Neutrophil (primary cell): ENCODE measurements around the gene TMED1.
A peak's percentile ranks its signal among the peaks of the same experiment; 100 is the strongest.

Experiments used
- H3K27ac ChIP-seq: fragments of 200-600 bp; sonication (generic); 2 replicates; pipeline ENCODE4 v1.5.1; 2016; ENCODE audit warnings: mild to moderate bottlenecking, moderate library complexity
- H3K27me3 ChIP-seq: fragments of 200-600 bp; sonication (generic); 2 replicates; pipeline ENCODE4 v1.6.0; 2016; ENCODE audit warnings: mild to moderate bottlenecking
- H3K36me3 ChIP-seq: fragments of 200-600 bp; sonication (generic); 2 replicates; pipeline ENCODE4 v1.5.1; 2017
- H3K4me1 ChIP-seq, 2 experiments: fragments of 200-600 bp in 1 of 2; sonication (generic) in 1 of 2; 1 replicate in 1 of 2; 2 replicates in 1 of 2; pipeline versions ENCODE4 v1.5.1 to v1.6.1; 2013 to 2016; ENCODE audit warnings: low read depth in 1 of 2, low read length in 1 of 2, mild to moderate bottlenecking in 1 of 2, moderate library complexity in 1 of 2; ENCODE audit not compliant: control insufficient read depth in 1 of 2, insufficient read depth in 1 of 2
- H3K4me3 ChIP-seq, 2 experiments: fragments of 200-600 bp in 1 of 2; sonication (generic) in 1 of 2; 1 replicate in 1 of 2; 2 replicates in 1 of 2; pipeline ENCODE4 v1.5.1; 2013 to 2016; ENCODE audit warnings: low read depth in 1 of 2, low read length in 1 of 2, mild to moderate bottlenecking in 1 of 2, moderate library complexity in 1 of 2
- H3K9me3 ChIP-seq: fragments of 200-600 bp; sonication (generic); 2 replicates; pipeline ENCODE4 v1.5.1; 2016
- TF ChIP-seq, protein P1 (sequence below): fragments of 200-600 bp; sonication (generic); IDR thresholded peaks from 2 replicates; pipeline ENCODE4 v1.5.1; 2016; ENCODE audit warnings: antibody characterized with exemption

Gene TMED1

GRCh38 chr19:10835754-10836478, at the start of gene TMED1:
Gene TMED1 (minus strand): TSS chr19:10836212. CDS start chr19:10836191, 21 bp downstream.
- H3K4me1 ChIP-seq = peaks cover 10 to 16% of the 10 kb centered on the region in 2 experiments
- H3K27ac ChIP-seq = peak within 1 kb of the TSS; percentile 98
- H3K27me3 ChIP-seq = no peaks in the 10 kb centered on the region
- H3K4me3 ChIP-seq = peak within 1 kb of the TSS; percentile 98 to 99
- H3K9me3 ChIP-seq = no peaks in the 10 kb centered on the region
- H3K36me3 ChIP-seq = peaks cover 41% of the 10 kb centered on the region
- TF ChIP-seq, protein P1, sequence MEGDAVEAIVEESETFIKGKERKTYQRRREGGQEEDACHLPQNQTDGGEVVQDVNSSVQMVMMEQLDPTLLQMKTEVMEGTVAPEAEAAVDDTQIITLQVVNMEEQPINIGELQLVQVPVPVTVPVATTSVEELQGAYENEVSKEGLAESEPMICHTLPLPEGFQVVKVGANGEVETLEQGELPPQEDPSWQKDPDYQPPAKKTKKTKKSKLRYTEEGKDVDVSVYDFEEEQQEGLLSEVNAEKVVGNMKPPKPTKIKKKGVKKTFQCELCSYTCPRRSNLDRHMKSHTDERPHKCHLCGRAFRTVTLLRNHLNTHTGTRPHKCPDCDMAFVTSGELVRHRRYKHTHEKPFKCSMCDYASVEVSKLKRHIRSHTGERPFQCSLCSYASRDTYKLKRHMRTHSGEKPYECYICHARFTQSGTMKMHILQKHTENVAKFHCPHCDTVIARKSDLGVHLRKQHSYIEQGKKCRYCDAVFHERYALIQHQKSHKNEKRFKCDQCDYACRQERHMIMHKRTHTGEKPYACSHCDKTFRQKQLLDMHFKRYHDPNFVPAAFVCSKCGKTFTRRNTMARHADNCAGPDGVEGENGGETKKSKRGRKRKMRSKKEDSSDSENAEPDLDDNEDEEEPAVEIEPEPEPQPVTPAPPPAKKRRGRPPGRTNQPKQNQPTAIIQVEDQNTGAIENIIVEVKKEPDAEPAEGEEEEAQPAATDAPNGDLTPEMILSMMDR = peak; percentile 65

GRCh38 chr19:10885201-10886169, 49.5 kb upstream of the TMED1 start:
- no peaks in the 10 kb centered on the region for H3K4me1 ChIP-seq
- H3K36me3 ChIP-seq = no peaks in the 10 kb centered on the region
- H3K4me3 ChIP-seq = no peak overlapping the region
- no peaks in the 10 kb centered on the region for H3K27me3 ChIP-seq
- H3K27ac ChIP-seq = no peak overlapping the region
- TF ChIP-seq, protein P1 = no peak
- no peaks in the 10 kb centered on the region for H3K9me3 ChIP-seq

DNA sequence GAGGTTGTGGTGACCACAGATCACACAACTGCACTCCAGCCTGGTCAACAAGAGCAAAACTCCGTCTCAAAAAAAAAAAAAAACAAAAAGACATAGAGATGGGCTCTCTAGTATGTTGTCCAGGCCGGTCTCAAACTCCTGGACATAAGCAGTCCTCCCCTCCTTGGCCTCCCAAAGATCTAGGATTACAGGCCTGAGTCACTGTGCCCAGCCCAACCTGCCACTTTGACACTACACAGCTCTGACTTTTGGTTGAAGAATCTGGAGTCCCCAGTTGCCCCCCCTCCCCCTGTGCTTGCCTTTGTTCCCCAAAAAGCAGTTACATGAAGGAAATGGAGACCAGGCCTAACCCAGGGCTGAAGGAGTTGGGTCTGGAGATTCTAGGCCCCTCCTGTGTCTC, 48.3 kb upstream of the TMED1 start:
- TF ChIP-seq, protein P1 = no peak
- H3K9me3 ChIP-seq = no peaks in the 10 kb centered on the region
- H3K36me3 ChIP-seq = no peaks in the 10 kb centered on the region
- no peak overlapping the region for H3K27ac ChIP-seq
- no peak overlapping the region for H3K4me3 ChIP-seq
- H3K27me3 ChIP-seq = no peaks in the 10 kb centered on the region
- no peaks in the 10 kb centered on the region for H3K4me1 ChIP-seq

DNA sequence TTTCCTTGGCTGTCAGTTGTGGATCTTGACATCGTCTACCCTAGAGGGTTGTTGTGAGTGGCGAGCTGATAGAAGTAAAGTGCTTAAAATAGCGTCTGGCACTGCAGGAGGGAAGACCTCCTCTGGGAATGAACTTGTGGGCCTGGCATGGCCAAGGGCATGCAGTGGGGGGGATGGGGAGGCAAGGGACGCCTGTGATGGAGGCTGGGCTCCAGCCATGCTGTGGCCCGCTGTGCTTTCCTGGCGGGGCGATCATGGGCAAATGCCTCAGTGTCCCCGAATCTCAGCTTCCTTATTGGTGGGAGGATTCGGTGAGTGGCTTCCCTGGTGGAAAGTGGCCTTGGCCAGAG, 46.1 kb upstream of the TMED1 start:
- Histone ChIP-seq H3K27ac (no peak overlapping the region), H3K4me3 (no peak overlapping the region), H3K27me3 (no peaks in the 10 kb centered on the region), H3K36me3 (no peaks in the 10 kb centered on the region), H3K9me3 (no peaks in the 10 kb centered on the region), H3K4me1 (peaks cover 0 to 4% of the 10 kb centered on the region in 2 experiments)
- TF ChIP-seq, protein P1 = no peak

DNA sequence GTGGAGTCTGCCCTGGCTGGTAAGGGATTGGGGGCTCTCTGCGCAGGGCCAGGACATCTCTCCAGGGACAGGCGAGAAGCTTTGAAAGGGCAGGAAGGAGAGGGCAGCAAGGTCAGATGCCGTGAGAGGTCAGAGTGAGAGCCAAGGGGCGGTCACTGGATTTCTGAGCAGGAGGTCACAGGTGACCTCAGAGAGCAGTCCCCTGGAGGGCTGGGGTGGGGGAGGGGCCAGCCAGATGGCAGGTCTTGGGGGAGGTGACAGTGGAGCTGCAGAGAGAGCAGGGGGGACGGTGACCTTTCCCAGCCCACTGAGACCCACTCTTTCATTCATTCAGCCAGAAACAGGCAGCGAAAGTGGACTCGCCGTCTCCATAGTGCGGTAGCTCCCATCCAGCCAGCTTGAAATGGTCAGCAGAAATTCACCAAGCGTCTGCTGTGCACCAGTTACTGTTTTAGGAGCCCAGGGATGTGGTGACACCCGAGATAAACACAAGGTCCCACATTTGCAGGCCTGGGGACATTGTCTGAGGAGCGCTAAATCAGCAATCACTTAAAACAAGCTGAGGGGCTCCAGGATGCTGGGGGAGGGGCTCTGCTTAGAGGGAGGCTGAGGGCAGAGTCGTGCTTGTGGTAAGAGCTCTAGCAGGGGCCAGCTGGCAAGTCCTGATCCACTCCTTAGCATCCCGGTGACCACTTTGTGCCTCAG, 45.5 kb upstream of the TMED1 start:
- peaks cover 0 to 4% of the 10 kb centered on the region in 2 experiments for H3K4me1 ChIP-seq
- TF ChIP-seq, protein P1 = no peak
- H3K4me3 ChIP-seq = no peak overlapping the region
- no peaks in the 10 kb centered on the region for H3K9me3 ChIP-seq
- no peak overlapping the region for H3K27ac ChIP-seq
- peaks cover under 1% of the 10 kb centered on the region for H3K36me3 ChIP-seq
- no peaks in the 10 kb centered on the region for H3K27me3 ChIP-seq
